GM19099 (cell line): ENCODE measurements around the gene POLDIP3.

Source experiments
- POLR2A ChIP-seq: IDR thresholded peaks from 3 replicates; pipeline ENCODE4 v1.6.1; 2011; ENCODE audit warnings: low read depth; ENCODE audit not compliant: insufficient read length; ENCODE audit errors: extremely low read depth

POLDIP3 gene

GRCh38 chr22:42645938-42646568 lies 31.4 kb upstream of the POLDIP3 start:
- no peak for TF ChIP-seq POLR2A

- TF ChIP-seq POLR2A: no peak
These were observed 30.8 kb upstream of the POLDIP3 start for GRCh38 chr22:42645341-42645937.

- TF ChIP-seq POLR2A: no peak
These were observed 30.0 kb upstream of the POLDIP3 start for GRCh38 chr22:42644422-42645340.

DNA sequence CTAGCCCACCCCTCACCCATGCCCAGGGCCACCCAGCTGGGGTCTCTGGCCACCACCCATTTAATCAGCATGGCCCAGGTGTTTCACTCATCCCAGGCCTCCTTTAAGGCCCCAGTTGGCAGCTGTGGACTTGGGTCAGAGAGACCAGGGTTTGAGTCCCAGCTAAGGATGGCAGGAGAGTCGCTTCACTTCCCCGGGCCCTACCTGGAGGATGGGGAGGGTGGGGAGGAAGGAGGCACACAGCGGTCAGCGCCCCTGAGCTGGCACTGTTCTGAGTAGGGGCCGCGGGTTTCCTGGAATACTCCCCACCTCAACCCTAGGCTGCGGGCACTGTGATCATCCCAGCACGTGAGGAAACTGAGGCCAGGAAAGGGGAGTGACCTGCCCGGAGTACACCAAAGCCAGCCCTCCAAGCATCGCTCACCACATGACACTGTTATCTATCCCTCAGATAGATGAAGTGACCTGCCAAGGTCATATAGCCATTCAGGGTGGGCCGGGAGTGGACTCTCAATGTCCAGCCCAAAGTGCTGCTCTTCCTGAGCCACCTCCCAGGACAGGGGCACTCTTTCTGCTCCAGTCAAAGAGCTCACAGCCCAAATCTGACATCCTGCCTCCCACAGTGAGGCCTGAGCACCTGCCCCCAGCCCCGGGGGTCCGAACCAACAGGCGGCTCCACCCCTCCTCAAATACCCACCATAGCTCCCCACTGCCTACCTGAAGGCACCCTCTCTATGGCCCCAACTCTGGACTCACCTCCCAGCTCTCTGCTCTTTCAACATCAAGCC lies 29.1 kb upstream of the POLDIP3 start:
- TF ChIP-seq POLR2A: no peak

- no peak for TF ChIP-seq POLR2A
These were observed 28.3 kb upstream of the POLDIP3 start for GRCh38 chr22:42642806-42643633.

DNA sequence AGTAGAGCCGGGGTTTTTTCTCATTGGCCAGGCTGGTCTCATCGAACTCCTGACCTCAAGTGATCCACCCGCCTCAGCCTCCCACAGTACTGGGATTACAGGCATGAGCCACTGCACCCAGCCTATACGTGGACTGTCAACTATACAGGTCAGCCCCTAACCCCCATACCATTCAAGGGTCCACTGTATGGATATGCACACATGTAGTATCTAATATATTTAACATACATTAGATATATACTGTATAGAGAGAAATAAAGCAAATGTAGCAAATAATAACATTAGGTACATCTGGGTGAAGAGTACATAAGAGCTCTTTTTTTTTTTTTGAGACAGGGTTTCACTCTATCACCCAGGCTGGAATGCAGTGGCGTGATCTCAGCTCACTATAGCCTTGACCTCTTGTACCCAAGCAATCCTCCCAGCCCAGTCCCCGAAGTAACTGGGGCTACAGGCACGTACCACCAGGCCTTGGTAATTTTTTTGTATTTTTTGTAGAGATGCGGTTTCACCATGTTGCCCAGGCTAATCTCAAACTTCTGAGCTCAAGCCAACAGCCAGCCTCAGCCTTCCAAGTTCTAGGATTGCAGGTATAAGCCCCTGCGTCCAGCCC lies 27.2 kb upstream of the POLDIP3 start:
- no peak for TF ChIP-seq POLR2A

DNA sequence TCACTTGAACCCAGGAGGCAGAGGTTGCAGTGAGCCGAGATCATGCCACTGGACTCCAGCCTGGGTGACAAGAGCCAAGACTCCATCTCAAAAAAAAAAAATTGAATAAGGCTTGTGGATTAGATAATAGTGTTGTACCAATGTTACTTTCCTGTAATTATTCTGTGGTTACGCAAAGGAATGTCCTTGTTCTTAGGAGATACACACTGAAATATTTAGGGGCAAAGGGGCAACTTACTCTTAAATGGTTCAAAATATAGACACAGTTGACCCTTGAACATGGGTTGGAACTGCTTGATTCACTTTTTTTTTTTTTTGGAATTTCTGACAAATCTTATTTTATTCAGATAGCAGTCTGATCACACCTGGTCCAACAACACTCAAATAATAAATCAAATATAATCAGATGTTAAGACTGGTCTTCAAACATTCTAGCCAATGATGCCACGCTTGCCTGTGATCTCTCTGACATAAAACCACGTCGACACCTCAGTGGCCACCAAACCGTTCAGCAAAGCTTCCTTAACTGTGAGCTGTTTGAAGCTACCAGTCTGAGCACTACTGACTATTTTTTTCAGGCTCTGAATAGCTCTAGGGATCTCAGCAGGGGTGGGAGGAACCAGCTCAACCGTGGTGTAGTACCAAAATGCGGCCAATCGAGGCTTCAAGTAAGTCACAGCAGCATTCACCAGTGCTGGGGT lies 25.0 kb upstream of the POLDIP3 start:
- TF ChIP-seq POLR2A: no peak

DNA sequence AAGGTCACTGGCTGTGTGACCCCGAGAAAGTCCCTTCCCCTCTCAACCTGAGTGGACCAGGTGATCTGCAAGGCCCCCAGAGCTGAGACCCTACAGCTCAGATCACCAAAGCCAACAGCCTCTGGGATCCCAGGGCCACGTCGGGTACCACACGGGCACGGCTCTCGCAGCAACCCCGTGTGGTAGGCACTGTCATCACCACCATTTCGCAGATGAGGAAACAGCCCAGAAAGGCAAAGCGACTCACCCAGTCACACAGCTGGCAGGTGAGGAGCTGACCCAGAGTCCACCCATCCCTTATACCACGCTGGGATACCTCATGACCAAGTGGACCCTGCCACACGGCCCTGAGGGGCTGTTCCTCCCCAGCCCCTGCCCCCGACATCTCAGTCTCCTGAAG lies 22.9 kb upstream of the POLDIP3 start:
- TF ChIP-seq POLR2A: no peak

GRCh38 chr22:42636506-42636905 lies 21.8 kb upstream of the POLDIP3 start:
- no peak for TF ChIP-seq POLR2A

GRCh38 chr22:42635531-42635930 lies 20.8 kb upstream of the POLDIP3 start:
- TF ChIP-seq POLR2A: no peak

GRCh38 chr22:42633013-42633412 lies 18.3 kb upstream of the POLDIP3 start:
- no peak for TF ChIP-seq POLR2A

DNA sequence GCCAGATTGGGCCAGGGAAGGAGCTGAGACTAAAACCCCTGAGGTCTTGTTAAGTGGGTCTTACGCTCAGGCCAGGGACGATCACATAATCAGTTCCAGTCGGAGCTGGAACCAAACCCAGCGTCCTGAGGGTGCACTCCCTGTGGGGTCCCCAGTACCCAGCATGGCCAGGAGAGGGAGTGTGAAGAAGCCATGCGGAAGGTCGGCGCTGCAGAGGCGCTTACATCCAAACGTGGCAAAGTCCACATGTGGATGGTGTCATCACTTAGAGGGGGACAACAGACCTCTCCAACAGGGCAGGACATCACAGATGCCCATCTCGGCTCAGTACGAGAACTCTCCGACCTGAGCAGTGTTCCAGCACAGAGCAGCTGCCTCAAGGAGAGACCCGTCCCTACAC lies 17.4 kb upstream of the POLDIP3 start:
- TF ChIP-seq POLR2A: no peak

DNA sequence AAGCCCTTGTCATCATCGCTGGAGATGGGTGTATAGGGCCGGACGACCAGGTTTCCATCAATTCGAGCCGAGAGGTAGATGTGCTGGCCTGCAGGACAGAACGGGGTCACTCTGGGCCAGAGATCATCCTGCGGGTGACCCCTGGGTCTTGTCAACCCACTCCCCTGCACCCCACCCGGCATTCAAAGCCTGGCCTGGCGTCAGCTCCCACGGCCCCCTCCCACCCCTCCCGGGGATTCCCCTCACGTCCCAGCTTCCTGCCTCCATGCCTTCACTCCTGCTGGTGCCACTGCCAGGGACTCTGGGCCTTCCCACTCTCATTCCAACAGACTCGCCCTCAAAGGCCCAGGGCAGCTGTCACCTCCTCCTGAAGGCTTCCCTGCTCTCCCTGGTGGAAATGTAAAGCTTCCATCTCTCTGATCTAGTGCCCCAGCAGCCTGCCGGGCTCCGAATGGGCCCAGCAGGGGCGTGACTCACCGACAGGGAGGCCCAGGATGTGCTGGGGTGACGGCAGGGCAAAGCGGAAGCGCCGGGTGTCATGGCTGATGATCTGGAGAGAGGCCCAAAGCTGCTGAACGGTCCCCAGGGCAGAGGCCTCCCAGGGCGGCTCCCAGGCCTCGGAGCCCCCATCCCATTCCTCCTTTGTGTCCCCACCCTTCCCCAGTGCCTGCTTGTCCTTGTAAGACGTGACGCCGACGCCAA lies 16.4 kb upstream of the POLDIP3 start:
- no peak for TF ChIP-seq POLR2A
